ENCODE measurements around the gene TUBA1A. TPM values are rescaled to one million over a fixed set of nuclear protein-coding genes. Genes with fewer than 3 reads are reported as not detected.
"Not testable (repeated sequence)": the region's sequence is repeated elsewhere in the genome, so short reads cannot be mapped to it uniquely, and the experiment has no call there.

TUBA1A gene
- total RNA-seq, 2 donors from 2014 or later: 30.8 to 53.5 TPM

GRCh38 chr12:49154221-49154620 is 34.7 kb downstream of the TUBA1A start:
- H3K4me1 Mint-ChIP-seq (ENCODE audit: low read depth in 2 of 2): no peaks in the 10 kb centered on the region
- H3K4me3 Mint-ChIP-seq: no peak overlapping the region
- H3K27ac Mint-ChIP-seq: no peak overlapping the region
- no peaks in the 10 kb centered on the region for H3K27me3 Mint-ChIP-seq
- H3K36me3 Mint-ChIP-seq: no peaks in the 10 kb centered on the region
- ATAC-seq (no peak), DNase-seq (ENCODE audit: low spot score) (no peak)
- no peaks in the 10 kb centered on the region for H3K9me3 Mint-ChIP-seq

GRCh38 chr12:49147384-49147783 is 41.5 kb downstream of the TUBA1A start:
- DNase-seq (ENCODE audit: low spot score) (no peak), ATAC-seq (no peak)
- Mint-ChIP-seq H3K9me3 (no peaks in the 10 kb centered on the region), H3K27ac (no peak overlapping the region), H3K4me3 (no peak overlapping the region), H3K4me1 (ENCODE audit: low read depth in 2 of 2) (no peaks in the 10 kb centered on the region), H3K36me3 (no peaks in the 10 kb centered on the region), H3K27me3 (no peaks in the 10 kb centered on the region)

GRCh38 chr12:49146406-49146805 is 42.5 kb downstream of the TUBA1A start:
- no peaks in the 10 kb centered on the region for H3K4me1 Mint-ChIP-seq (ENCODE audit: low read depth in 2 of 2)
- DNase-seq (ENCODE audit: low spot score): no peak
- no peak for ATAC-seq
- H3K27ac Mint-ChIP-seq: no peak overlapping the region
- H3K4me3 Mint-ChIP-seq: no peak overlapping the region
- H3K9me3 Mint-ChIP-seq: no peaks in the 10 kb centered on the region
- no peaks in the 10 kb centered on the region for H3K27me3 Mint-ChIP-seq
- no peaks in the 10 kb centered on the region for H3K36me3 Mint-ChIP-seq

GRCh38 chr12:49144384-49144783 is 44.5 kb downstream of the TUBA1A start:
- ATAC-seq (no peak), DNase-seq (ENCODE audit: low spot score) (no peak)
- H3K4me1 Mint-ChIP-seq (ENCODE audit: low read depth in 2 of 2): no peaks in the 10 kb centered on the region
- H3K9me3 Mint-ChIP-seq: no peaks in the 10 kb centered on the region
- no peak overlapping the region for H3K27ac Mint-ChIP-seq
- no peak overlapping the region for H3K4me3 Mint-ChIP-seq
- H3K27me3 Mint-ChIP-seq: no peaks in the 10 kb centered on the region
- H3K36me3 Mint-ChIP-seq: peaks cover 4% of the 10 kb centered on the region

GRCh38 chr12:49138999-49139398 is 49.9 kb downstream of the TUBA1A start:
- no peak for ATAC-seq
- Mint-ChIP-seq H3K4me3 (no peak overlapping the region), H3K4me1 (ENCODE audit: low read depth in 2 of 2) (no peaks in the 10 kb centered on the region), H3K27me3 (no peaks in the 10 kb centered on the region), H3K9me3 (no peaks in the 10 kb centered on the region), H3K36me3 (peaks cover 5% of the 10 kb centered on the region), H3K27ac (no peak overlapping the region)
- no peak for DNase-seq (ENCODE audit: low spot score)

GRCh38 chr12:49138587-49138986 is 50.3 kb downstream of the TUBA1A start:
- Mint-ChIP-seq H3K36me3 (peaks cover 5% of the 10 kb centered on the region), H3K4me3 (no peak overlapping the region), H3K4me1 (ENCODE audit: low read depth in 2 of 2) (no peaks in the 10 kb centered on the region), H3K27ac (no peak overlapping the region), H3K27me3 (no peaks in the 10 kb centered on the region), H3K9me3 (no peaks in the 10 kb centered on the region)
- ATAC-seq (no peak), DNase-seq (ENCODE audit: low spot score) (no peak)

- no peak overlapping the region for H3K4me3 Mint-ChIP-seq
- no peak for ATAC-seq
- H3K4me1 Mint-ChIP-seq (ENCODE audit: low read depth in 2 of 2): no peaks in the 10 kb centered on the region
- H3K27ac Mint-ChIP-seq: no peak overlapping the region
- H3K9me3 Mint-ChIP-seq: no peaks in the 10 kb centered on the region
- H3K27me3 Mint-ChIP-seq: no peaks in the 10 kb centered on the region
- peaks cover 5% of the 10 kb centered on the region for H3K36me3 Mint-ChIP-seq
- no peak for DNase-seq (ENCODE audit: low spot score)
Measured at GRCh38 chr12:49137476-49137875, 51.4 kb downstream of the TUBA1A start.

GRCh38 chr12:49136997-49137396 is 51.9 kb downstream of the TUBA1A start:
- H3K4me3 Mint-ChIP-seq; H3K9me3 Mint-ChIP-seq; H3K36me3 Mint-ChIP-seq; DNase-seq (ENCODE audit: low spot score); H3K4me1 Mint-ChIP-seq (ENCODE audit: low read depth in 2 of 2); H3K27ac Mint-ChIP-seq; ATAC-seq; H3K27me3 Mint-ChIP-seq: not testable (repeated sequence)

Other genes starting within 250 kb of the TUBA1A start
- gene ARF3, start 231.6 kb downstream of the TUBA1A start, total RNA-seq: 100 to 1,000 TPM; 125 to 156 TPM
- under 1 TPM in 1 of 2 donors, not detected in 1; 0.50 TPM for gene WNT10B, start 217.3 kb downstream of the TUBA1A start, total RNA-seq
- gene WNT1, start 210.8 kb downstream of the TUBA1A start, total RNA-seq: not detected
- gene DDN, start 189.7 kb downstream of the TUBA1A start, total RNA-seq: 1 to 10 TPM in 1 of 2 donors, under 1 TPM in 1; 0.48 to 1.1 TPM
- 10 to 100 TPM; 63.4 to 70.3 TPM for gene PRKAG1, start 170.3 kb downstream of the TUBA1A start, total RNA-seq
- gene KMT2D, start 128.3 kb downstream of the TUBA1A start, total RNA-seq: 100 to 1,000 TPM; 120 to 199 TPM
- gene RHEBL1, start 119.1 kb downstream of the TUBA1A start, total RNA-seq: 10 to 100 TPM; 21.9 to 28.9 TPM
- under 1 TPM; 0.24 to 0.31 TPM for gene DHH, start 94.3 kb downstream of the TUBA1A start, total RNA-seq
- gene LMBR1L, start 78.2 kb downstream of the TUBA1A start, total RNA-seq: 10 to 100 TPM; 55.4 to 74.9 TPM
- 1,000 to 10,000 TPM; 1,825 to 2,159 TPM for gene TUBA1B, start 57.7 kb downstream of the TUBA1A start, total RNA-seq
- 100 to 1,000 TPM; 260 to 358 TPM for gene TUBA1C, start 76.0 kb upstream of the TUBA1A start, total RNA-seq
- not detected for gene PRPH, start 106.1 kb upstream of the TUBA1A start, total RNA-seq
- 100 to 1,000 TPM in 1 of 2 donors, 10 to 100 TPM in 1; 37.4 to 103 TPM for gene TROAP, start 134.2 kb upstream of the TUBA1A start, total RNA-seq
- gene C1QL4, start 148.1 kb upstream of the TUBA1A start, total RNA-seq: not detected
- gene DNAJC22, start 157.8 kb upstream of the TUBA1A start, total RNA-seq: not detected
- gene SPATS2, start 178.4 kb upstream of the TUBA1A start, total RNA-seq: 10 to 100 TPM; 13.7 to 21.1 TPM

Data from natural killer cell treated with Interleukin-12 subunit alpha and Interleukin-12 subunit beta and Interleukin-15 and Interleukin-18, amount 100 ng/mL, for 72 hours (primary cell).